ENCODE measurements around the gene LENEP. TPM values are rescaled to one million over a fixed set of nuclear protein-coding genes. Genes with fewer than 3 reads are reported as not detected.

Gene LENEP
- total and polyA plus RNA-seq, 2 of the 8 experiments (the other 6 are each of a cell fraction or from before 2014, with no cell fraction given) = 1.3 TPM; not detected in 1

- no peak for TF ChIP-seq MAX (IDR thresholded peaks at IDR 0.05)
- TF ChIP-seq EGR1 (IDR thresholded peaks at IDR 0.05; ENCODE audit: borderline replicate concordance, low read depth, low read length) = no peak
- no peak for TF ChIP-seq EP300 (IDR thresholded peaks at IDR 0.05; ENCODE audit: borderline replicate concordance in 1 of 2, low read depth in 2 of 2, low read length in 2 of 2)
- no peak for TF ChIP-seq YY1 (IDR thresholded peaks at IDR 0.05; ENCODE audit: low read depth, low read length)
Measured at GRCh38 chr1:154969246-154969645, 24.1 kb upstream of the LENEP start (continued).
